Kidney (tissue), 14 donors: Measurements from ENCODE around the gene HLA-DOA. TPM values are rescaled to one million over a fixed set of nuclear protein-coding genes. Genes with fewer than 3 reads are reported as not detected.

Source experiments
- DNase-seq, 5 donors: peaks; one replicate each; pipeline ENCODE4 v3.0.0-alpha.2; 2013 to 2020
- FAIRE-seq: peaks from 2 replicates; lab custom pipeline; 2012; peaks lifted over from hg19 to GRCh38; lab: Jason Lieb, UNC
- H3K27ac ChIP-seq, 2 donors: one replicate each; pipeline ENCODE4 v1.7.0; 2013; ENCODE audit warnings: low read depth in 2 of 2, low read length in 2 of 2, inconsistent platforms in 1 of 2
- H3K27me3 ChIP-seq: one replicate; pipeline ENCODE4 v1.7.1; 2013; ENCODE audit warnings: low read length, inconsistent platforms; ENCODE audit not compliant: control insufficient read depth, insufficient read depth
- H3K36me3 ChIP-seq, 3 donors: one replicate each; pipeline versions ENCODE4 v1.7.0 to v1.7.1; 2013; ENCODE audit warnings: low read length in 3 of 3, control low read depth in 1 of 3, inconsistent platforms in 1 of 3; ENCODE audit not compliant: insufficient read depth in 3 of 3, control insufficient read depth in 2 of 3
- H3K4me1 ChIP-seq, 3 donors: one replicate each; pipeline versions ENCODE4 v1.7.0 to v1.7.1; 2013; ENCODE audit warnings: low read length in 3 of 3, inconsistent platforms in 1 of 3, low read depth in 1 of 3; ENCODE audit not compliant: control insufficient read depth in 2 of 3, insufficient read depth in 2 of 3
- H3K4me3 ChIP-seq, 3 donors: one replicate each; pipeline versions ENCODE4 v1.7.0 to v1.8.1; 2013; ENCODE audit warnings: low read length in 3 of 3, control low read depth in 1 of 3, inconsistent platforms in 1 of 3
- H3K9ac ChIP-seq, 3 donors: one replicate each; pipeline versions ENCODE4 v1.7.0 to v1.7.1; 2013; ENCODE audit warnings: low read length in 3 of 3, control low read depth in 1 of 3, inconsistent platforms in 1 of 3
- H3K9me3 ChIP-seq, 3 donors: one replicate each; pipeline versions ENCODE4 v1.7.0 to v1.7.1; 2013; ENCODE audit warnings: low read length in 3 of 3, control low read depth in 1 of 3, inconsistent platforms in 1 of 3; ENCODE audit not compliant: control insufficient read depth in 2 of 3, insufficient read depth in 1 of 3
- CTCF ChIP-seq: IDR thresholded peaks from 3 replicates; pipeline ENCODE4 v1.5.1; 2012; ENCODE audit warnings: mild to moderate bottlenecking, moderate library complexity, borderline replicate concordance; ENCODE audit not compliant: insufficient read depth; ENCODE audit errors: extremely low read depth
- intact Hi-C: fragments of 100-400 bp; cut with DNase I; formaldehyde crosslinking; loops from one replicate; pipeline ENCODE4 v1.11.1; 2022
- polyA plus RNA-seq: library from polyadenylated mRNA; stranded (reverse); fragments of 350-450 nt; fragmentation: Illumina TruSeq; extraction: RNeasy Lipid Tissue Mini Kit (QIAGEN cat#74804); gene quantifications from one replicate; pipeline ENCODE4 v1.2.3, GENCODE V29; 2014; ENCODE audit warnings: low read depth, low replicate concordance; ENCODE audit not compliant: insufficient read depth
- total RNA-seq: library from RNA; stranded (reverse); fragmentation: NEBNext Ultra II Directional; extraction: Animal tissue kit (Norgen Biotek cat#: 25700); gene quantifications from one replicate; pipeline ENCODE4 v1.2.1, GENCODE V29; 2021
- donor health status: control.
- donor health status: control.
- donor health status: control.
- donor health status: control.
- donor health status: control.
- donor health status: DM: yes; HTN: yes; CAD: no.
- donor health status: Normal renal cell carcinoma (clear cell type).

Gene HLA-DOA
- total and polyA plus RNA-seq, 2 donors from 2014 or later = 10.8 to 21.6 TPM

GRCh38 chr6:32963866-32964265, 45.5 kb downstream of the HLA-DOA start:
- Histone ChIP-seq H3K9ac (no peak overlapping the region), H3K4me3 (no peak overlapping the region), H3K27me3 (no peaks in the 10 kb centered on the region), H3K4me1 (peaks cover 10 to 13% (median 11%) of the 10 kb centered on the region in 3 donors), H3K9me3 (no peaks in the 10 kb centered on the region), H3K36me3 (no peaks in the 10 kb centered on the region), H3K27ac (no peak overlapping the region)
- FAIRE-seq (no peak), DNase-seq (no peak)
- no peak for TF ChIP-seq CTCF
- intact Hi-C loops = no loop called here

GRCh38 chr6:32962213-32962826, 47.1 kb downstream of the HLA-DOA start:
- H3K9ac ChIP-seq = no peak overlapping the region
- intact Hi-C loops = no loop called here
- no peak overlapping the region for H3K27ac ChIP-seq
- TF ChIP-seq CTCF = no peak
- FAIRE-seq = no peak
- no peak for DNase-seq
- no peaks in the 10 kb centered on the region for H3K36me3 ChIP-seq
- H3K9me3 ChIP-seq = no peaks in the 10 kb centered on the region
- no peak overlapping the region for H3K4me3 ChIP-seq
- peaks cover 9 to 11% (median 11%) of the 10 kb centered on the region in 3 donors for H3K4me1 ChIP-seq
- H3K27me3 ChIP-seq = no peaks in the 10 kb centered on the region

- no peaks in the 10 kb centered on the region for H3K9me3 ChIP-seq
- no peak overlapping the region for H3K9ac ChIP-seq
- intact Hi-C loops = no loop called here
- no peak overlapping the region for H3K4me3 ChIP-seq
- peaks cover 0 to 2% (median 0%) of the 10 kb centered on the region in 3 donors for H3K4me1 ChIP-seq
- H3K27me3 ChIP-seq = no peaks in the 10 kb centered on the region
- DNase-seq (no peak), FAIRE-seq (no peak)
- no peak for TF ChIP-seq CTCF
- no peak overlapping the region for H3K27ac ChIP-seq
- no peaks in the 10 kb centered on the region for H3K36me3 ChIP-seq
Measured at GRCh38 chr6:32960563-32960962, 48.8 kb downstream of the HLA-DOA start.

- TF ChIP-seq CTCF = no peak
- Histone ChIP-seq H3K4me3 (no peak overlapping the region), H3K36me3 (no peaks in the 10 kb centered on the region), H3K9ac (no peak overlapping the region), H3K27me3 (no peaks in the 10 kb centered on the region), H3K4me1 (peaks cover 0 to 7% (median 4%) of the 10 kb centered on the region in 3 donors), H3K27ac (no peak overlapping the region), H3K9me3 (no peaks in the 10 kb centered on the region)
- no peak for FAIRE-seq
- DNase-seq = no peak
- intact Hi-C loops = no loop called here
Measured at GRCh38 chr6:32956176-32956575, 53.2 kb downstream of the HLA-DOA start.
